Panc1 (cell line): ENCODE data around the gene RGS17.

Experiments used
- CTCF ChIP-seq: fragments of 450-650 bp; IDR thresholded peaks from 2 replicates; pipeline ENCODE4 v1.5.1; 2017; ENCODE audit warnings: mild to moderate bottlenecking
- POLR2AphosphoS5 ChIP-seq: IDR thresholded peaks from 2 replicates; pipeline ENCODE4 v1.6.1; 2012; ENCODE audit warnings: mild to moderate bottlenecking, low read depth, low read length, moderate library complexity
- SIN3A ChIP-seq: IDR thresholded peaks from 2 replicates; pipeline ENCODE4 v1.6.1; 2012; ENCODE audit warnings: low read depth, mild to moderate bottlenecking, low read length, moderate library complexity, borderline replicate concordance; ENCODE audit not compliant: insufficient read depth
- TF ChIP-seq, protein P1 (sequence below), 2 experiments: IDR thresholded peaks; 2 replicates each; pipeline ENCODE4 v1.6.1; 2011 to 2012; ENCODE audit warnings: low read depth in 2 of 2, control low read depth in 1 of 2, low read length in 1 of 2, mild to moderate bottlenecking in 1 of 2, moderate library complexity in 1 of 2; ENCODE audit not compliant: insufficient read depth in 1 of 2

- no peak for TF ChIP-seq POLR2AphosphoS5
- TF ChIP-seq CTCF: no peak
- TF ChIP-seq, protein P1, sequence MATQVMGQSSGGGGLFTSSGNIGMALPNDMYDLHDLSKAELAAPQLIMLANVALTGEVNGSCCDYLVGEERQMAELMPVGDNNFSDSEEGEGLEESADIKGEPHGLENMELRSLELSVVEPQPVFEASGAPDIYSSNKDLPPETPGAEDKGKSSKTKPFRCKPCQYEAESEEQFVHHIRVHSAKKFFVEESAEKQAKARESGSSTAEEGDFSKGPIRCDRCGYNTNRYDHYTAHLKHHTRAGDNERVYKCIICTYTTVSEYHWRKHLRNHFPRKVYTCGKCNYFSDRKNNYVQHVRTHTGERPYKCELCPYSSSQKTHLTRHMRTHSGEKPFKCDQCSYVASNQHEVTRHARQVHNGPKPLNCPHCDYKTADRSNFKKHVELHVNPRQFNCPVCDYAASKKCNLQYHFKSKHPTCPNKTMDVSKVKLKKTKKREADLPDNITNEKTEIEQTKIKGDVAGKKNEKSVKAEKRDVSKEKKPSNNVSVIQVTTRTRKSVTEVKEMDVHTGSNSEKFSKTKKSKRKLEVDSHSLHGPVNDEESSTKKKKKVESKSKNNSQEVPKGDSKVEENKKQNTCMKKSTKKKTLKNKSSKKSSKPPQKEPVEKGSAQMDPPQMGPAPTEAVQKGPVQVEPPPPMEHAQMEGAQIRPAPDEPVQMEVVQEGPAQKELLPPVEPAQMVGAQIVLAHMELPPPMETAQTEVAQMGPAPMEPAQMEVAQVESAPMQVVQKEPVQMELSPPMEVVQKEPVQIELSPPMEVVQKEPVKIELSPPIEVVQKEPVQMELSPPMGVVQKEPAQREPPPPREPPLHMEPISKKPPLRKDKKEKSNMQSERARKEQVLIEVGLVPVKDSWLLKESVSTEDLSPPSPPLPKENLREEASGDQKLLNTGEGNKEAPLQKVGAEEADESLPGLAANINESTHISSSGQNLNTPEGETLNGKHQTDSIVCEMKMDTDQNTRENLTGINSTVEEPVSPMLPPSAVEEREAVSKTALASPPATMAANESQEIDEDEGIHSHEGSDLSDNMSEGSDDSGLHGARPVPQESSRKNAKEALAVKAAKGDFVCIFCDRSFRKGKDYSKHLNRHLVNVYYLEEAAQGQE (IDR thresholded peaks at IDR 0.05; ENCODE audit: insufficient read depth in 1 of 2, low read depth in 2 of 2, low read length in 1 of 2): no peak
- no peak for TF ChIP-seq SIN3A
Observed at GRCh38 chr6:153140299-153140698, 9.2 kb upstream of the RGS17 start.
